Osteoblast (primary cell): ENCODE data around the gene MSN. TPM values are rescaled to one million over a fixed set of nuclear protein-coding genes. Genes with fewer than 3 reads are reported as not detected.
A peak's percentile ranks its signal among the peaks of the same experiment; 100 is the strongest.

Experiments used
- DNase-seq: peaks from one replicate; pipeline ENCODE4 v3.0.0; 2011; ENCODE audit warnings: low spot score, mixed read lengths; ENCODE audit not compliant: insufficient read length; ENCODE audit errors: missing footprints
- H2AFZ ChIP-seq: 2 replicates; pipeline ENCODE4 v1.6.0; 2011; ENCODE audit warnings: mild to moderate bottlenecking, low read length
- H3K27ac ChIP-seq: 2 replicates; pipeline ENCODE4 v1.5.1; 2011; ENCODE audit warnings: mild to moderate bottlenecking, low read depth, low read length, moderate library complexity
- H3K27me3 ChIP-seq: 2 replicates; pipeline ENCODE4 v1.6.0; 2012; ENCODE audit warnings: mild to moderate bottlenecking, control low read depth, inconsistent platforms, low read length, moderate library complexity; ENCODE audit not compliant: insufficient read depth
- H3K36me3 ChIP-seq: 2 replicates; pipeline ENCODE4 v1.5.1; 2011; ENCODE audit warnings: mild to moderate bottlenecking, low read length, control low read depth, moderate library complexity; ENCODE audit not compliant: insufficient read depth
- H3K4me1 ChIP-seq: 2 replicates; pipeline ENCODE4 v1.5.1; 2011; ENCODE audit warnings: mild to moderate bottlenecking, low read length, control low read depth, moderate library complexity; ENCODE audit not compliant: insufficient read depth
- H3K4me2 ChIP-seq: 2 replicates; pipeline ENCODE4 v1.6.0; 2011; ENCODE audit warnings: mild to moderate bottlenecking, low read length; ENCODE audit not compliant: insufficient read depth
- H3K4me3 ChIP-seq: fragments of 200-600 bp; sonication (generic); 3 replicates; pipeline ENCODE4 v1.5.1; 2012; ENCODE audit warnings: mild to moderate bottlenecking, low read length, inconsistent platforms; ENCODE audit not compliant: insufficient read depth
- H3K79me2 ChIP-seq: 2 replicates; pipeline ENCODE4 v1.6.0; 2012; ENCODE audit warnings: mild to moderate bottlenecking, low read length, control low read depth, inconsistent platforms; ENCODE audit not compliant: insufficient read depth
- H3K9me3 ChIP-seq: 2 replicates; pipeline ENCODE4 v1.5.1; 2011; ENCODE audit warnings: low read depth, low read length, control low read depth
- H4K20me1 ChIP-seq: 2 replicates; pipeline ENCODE4 v1.6.0; 2012; ENCODE audit warnings: mild to moderate bottlenecking, low read length, control low read depth; ENCODE audit not compliant: insufficient read depth
- CTCF ChIP-seq: IDR thresholded peaks from 2 replicates; pipeline ENCODE4 v1.5.1; 2011; ENCODE audit warnings: mild to moderate bottlenecking, low read depth, low read length, moderate library complexity; ENCODE audit errors: extremely low read depth
- total RNA-seq: library from RNA; depleted of rRNA; stranded (reverse); fragments of >200 nt; gene quantifications from 2 replicates; pipeline ENCODE4 v1.2.3, GENCODE V29; 2012

Gene MSN
- total RNA-seq, 1 donor: 249 TPM

DNA sequence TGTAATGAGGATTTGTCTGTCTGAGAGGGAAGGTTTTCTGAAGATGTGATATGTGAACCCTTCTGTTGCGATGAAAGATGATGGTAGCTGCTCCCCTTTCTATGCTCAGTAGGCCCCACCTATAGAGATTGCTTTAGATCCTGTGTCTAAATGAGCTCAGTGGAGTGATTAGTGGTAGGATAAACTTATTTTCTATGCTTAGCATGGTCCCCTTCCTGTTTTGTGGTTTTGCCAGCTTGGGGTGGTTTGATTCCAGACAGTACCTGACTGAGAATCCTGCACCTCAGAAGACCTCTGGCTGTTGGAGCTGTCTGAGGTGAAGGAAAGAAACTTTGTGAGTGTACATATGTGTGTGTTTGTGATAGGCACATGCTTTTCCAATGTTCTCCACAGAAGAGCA, 17.7 kb downstream of the MSN start:
- H4K20me1 ChIP-seq: peaks cover 48% of the 10 kb centered on the region
- H3K4me1 ChIP-seq: peaks cover 40% of the 10 kb centered on the region
- H3K4me3 ChIP-seq: no peak overlapping the region
- H3K36me3 ChIP-seq: no peaks in the 10 kb centered on the region
- no peak overlapping the region for H3K27ac ChIP-seq
- no peak overlapping the region for H3K4me2 ChIP-seq
- H3K9me3 ChIP-seq: no peaks in the 10 kb centered on the region
- H3K27me3 ChIP-seq: no peaks in the 10 kb centered on the region
- peaks cover 92% of the 10 kb centered on the region for H3K79me2 ChIP-seq
- no peak for DNase-seq
- TF ChIP-seq CTCF: no peak
- H2AFZ ChIP-seq: no peak overlapping the region

GRCh38 chrX:65686236-65686635, 18.8 kb downstream of the MSN start:
- H3K4me1 ChIP-seq: peaks cover 51% of the 10 kb centered on the region
- H3K4me3 ChIP-seq: no peak overlapping the region
- peak overlapping the region; percentile 20 for H3K27ac ChIP-seq
- H3K4me2 ChIP-seq: no peak overlapping the region
- DNase-seq: no peak
- TF ChIP-seq CTCF: no peak
- peaks cover 46% of the 10 kb centered on the region for H4K20me1 ChIP-seq
- H2AFZ ChIP-seq: no peak overlapping the region
- no peaks in the 10 kb centered on the region for H3K9me3 ChIP-seq
- no peaks in the 10 kb centered on the region for H3K36me3 ChIP-seq
- H3K79me2 ChIP-seq: peaks cover 93% of the 10 kb centered on the region
- H3K27me3 ChIP-seq: no peaks in the 10 kb centered on the region

GRCh38 chrX:65687367-65687766, 19.9 kb downstream of the MSN start:
- Histone ChIP-seq H2AFZ (no peak overlapping the region), H3K79me2 (peaks cover 93% of the 10 kb centered on the region), H3K27ac (peak overlapping the region; percentile 76), H3K27me3 (no peaks in the 10 kb centered on the region), H3K4me3 (no peak overlapping the region), H3K36me3 (peaks cover 4% of the 10 kb centered on the region), H4K20me1 (peaks cover 48% of the 10 kb centered on the region), H3K9me3 (no peaks in the 10 kb centered on the region), H3K4me1 (peaks cover 61% of the 10 kb centered on the region), H3K4me2 (peak overlapping the region; percentile 41)
- no peak for TF ChIP-seq CTCF
- no peak for DNase-seq

DNA sequence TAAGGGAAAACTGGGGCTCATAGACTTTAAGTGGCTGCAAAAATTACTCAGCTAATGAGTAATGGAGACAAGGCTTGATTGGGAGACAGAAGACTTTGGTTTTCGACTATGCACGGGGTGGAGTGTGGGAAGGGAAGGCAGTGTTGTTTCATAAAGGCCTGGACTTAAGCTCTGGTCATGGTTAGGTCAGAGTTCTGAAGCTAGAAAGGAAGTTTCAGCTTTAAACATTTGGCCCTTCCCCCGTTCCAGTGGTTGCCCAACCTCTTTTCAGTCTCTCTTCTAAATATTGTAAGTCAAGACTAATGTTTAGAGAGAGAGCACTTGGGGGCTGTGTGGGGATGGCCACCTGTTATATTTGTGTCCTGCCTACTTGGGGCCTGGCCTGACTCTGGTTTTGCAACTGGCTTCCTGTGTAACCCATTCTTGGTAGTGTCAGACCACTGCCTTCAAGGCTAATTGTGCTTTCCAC, 21.0 kb downstream of the MSN start:
- peak overlapping the region; percentile 38 for H3K4me2 ChIP-seq
- peak overlapping the region; percentile 76 for H3K27ac ChIP-seq
- no peak overlapping the region for H3K4me3 ChIP-seq
- H3K9me3 ChIP-seq: no peaks in the 10 kb centered on the region
- peaks cover 4% of the 10 kb centered on the region for H3K36me3 ChIP-seq
- peaks cover 61% of the 10 kb centered on the region for H3K4me1 ChIP-seq
- no peak overlapping the region for H2AFZ ChIP-seq
- H3K27me3 ChIP-seq: no peaks in the 10 kb centered on the region
- TF ChIP-seq CTCF: no peak
- no peak for DNase-seq
- peaks cover 93% of the 10 kb centered on the region for H3K79me2 ChIP-seq
- peaks cover 44% of the 10 kb centered on the region for H4K20me1 ChIP-seq
